Stimulated activated CD4-positive, alpha-beta T cell treated with anti-CD3 and anti-CD28 coated beads, Interleukin-2, amount 100 ng/mL, for 4 hours (primary cell): ENCODE results near the gene NRTN.
A peak's percentile ranks its signal among the peaks of the same experiment; 100 is the strongest.

Source experiments
- DNase-seq: peaks from one replicate; pipeline ENCODE4 v3.0.0-alpha.2; 2020; ENCODE audit warnings: low read depth

NRTN gene

DNA sequence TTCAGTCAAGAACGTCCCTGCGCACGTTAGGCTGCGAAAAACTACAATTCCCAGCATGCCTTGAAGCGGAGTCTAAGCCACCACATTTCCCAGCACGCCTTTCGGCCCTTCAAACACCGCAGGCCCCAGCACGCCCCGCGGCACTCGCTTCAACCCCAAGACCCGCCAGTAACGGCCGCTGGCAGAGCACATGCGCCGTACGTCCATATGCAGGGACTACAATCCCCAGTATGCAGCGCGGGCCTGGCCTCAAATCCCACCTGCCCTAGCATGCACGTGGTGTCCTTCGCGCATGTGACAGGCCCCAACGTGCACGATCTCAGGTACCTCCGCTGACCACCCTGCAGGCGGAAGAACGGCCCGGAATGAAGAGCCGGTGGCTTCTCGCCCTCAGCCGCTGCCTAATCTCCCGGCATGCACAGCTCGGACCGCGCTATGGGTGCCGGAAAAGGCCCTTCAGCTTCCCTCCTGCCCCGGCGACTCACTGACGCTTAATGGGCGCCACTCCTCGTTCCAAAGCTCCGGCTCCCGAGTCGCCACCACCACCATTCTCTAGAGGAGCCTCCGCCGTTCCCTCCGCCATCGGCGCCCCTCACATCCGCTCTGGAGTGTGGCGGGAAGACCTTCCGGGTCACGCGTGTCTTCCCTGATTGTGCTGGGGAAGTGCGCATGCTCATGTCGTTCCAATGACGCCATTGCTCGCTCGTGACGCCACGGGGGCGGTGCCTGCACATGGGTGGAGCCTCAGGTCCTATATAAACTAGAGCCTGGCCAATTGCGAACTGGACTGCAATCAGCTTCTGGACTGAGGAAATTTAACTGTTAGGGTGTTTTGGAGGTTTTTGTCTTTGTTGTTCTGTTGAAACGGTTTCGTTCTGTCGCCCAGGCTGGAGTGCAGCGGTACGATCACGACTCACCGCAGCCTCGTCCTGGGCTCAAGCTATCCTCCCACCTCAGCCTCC is 14.0 kb upstream of the NRTN start, which contains the start of gene DUS3L:
Gene DUS3L (minus strand): TSS at position 605 of the 962 bp plus-strand sequence. CDS start 22 bp downstream, at position 583.
- DNase-seq = peak; percentile 92

DNA sequence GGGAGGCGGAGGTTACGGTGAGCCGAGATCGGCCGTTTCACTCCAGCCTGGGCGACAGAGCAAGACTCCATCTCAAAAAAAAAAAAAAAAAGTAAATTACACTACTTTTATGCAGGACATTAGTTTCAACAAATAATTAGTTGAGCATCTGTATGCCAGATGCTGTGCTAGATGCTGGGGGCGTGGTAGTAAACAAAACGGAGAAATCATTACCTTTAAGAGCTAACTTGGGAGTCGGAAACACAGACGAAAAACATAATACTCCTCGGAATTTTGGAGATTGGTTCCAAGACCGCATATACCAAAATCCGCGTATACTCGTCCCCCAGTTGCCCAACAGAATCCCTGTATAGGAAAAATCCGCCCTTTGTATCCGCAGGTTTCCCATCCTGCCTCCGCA is 12.6 kb upstream of the NRTN start:
- DNase-seq = no peak

DNA sequence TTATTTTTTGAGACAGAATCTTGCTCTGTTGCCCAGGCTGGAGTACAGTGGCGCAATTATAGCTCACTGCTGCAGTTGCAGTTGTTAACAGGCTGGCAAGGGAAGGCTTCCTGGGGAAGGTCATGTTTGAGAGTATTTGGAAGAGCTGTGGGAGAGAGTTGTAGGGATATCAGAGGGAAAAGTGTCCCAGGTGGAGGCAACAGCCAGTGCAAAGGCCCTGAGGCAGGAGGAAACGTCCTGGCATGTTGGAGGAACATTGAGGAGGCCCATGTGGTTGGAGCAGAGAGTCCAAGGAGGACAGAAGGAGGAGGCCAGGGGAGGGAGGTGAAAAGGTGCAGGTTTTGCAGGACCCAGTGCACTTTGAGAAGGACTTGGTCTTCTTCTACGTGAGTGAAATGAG is 11.7 kb upstream of the NRTN start:
- DNase-seq = no peak

DNA sequence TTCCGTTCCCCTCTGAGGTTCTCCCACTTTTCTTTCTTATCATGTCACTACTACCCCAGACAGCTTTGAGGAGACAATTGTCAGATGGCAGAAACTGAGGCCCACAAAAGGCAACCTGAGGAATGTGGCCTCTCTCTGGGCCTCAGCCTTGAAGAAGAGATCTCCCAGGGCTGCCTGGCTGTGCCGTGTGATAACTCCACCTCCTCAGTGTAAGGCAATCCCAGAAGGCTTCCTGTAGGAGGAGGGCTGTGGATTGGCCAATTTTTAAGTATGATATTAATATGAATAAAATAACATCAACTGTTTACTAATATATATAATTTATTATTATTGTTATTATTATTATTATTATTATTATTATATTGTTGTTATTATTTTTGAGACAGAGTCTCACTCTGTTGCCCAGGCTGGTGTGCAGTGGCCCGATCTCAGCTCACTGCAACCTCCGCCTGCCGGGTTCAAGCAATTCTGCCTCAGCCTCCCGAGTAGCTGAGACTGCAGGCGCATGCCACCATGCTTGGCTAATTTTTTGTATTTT is 9.4 kb upstream of the NRTN start:
- DNase-seq = no peak

DNA sequence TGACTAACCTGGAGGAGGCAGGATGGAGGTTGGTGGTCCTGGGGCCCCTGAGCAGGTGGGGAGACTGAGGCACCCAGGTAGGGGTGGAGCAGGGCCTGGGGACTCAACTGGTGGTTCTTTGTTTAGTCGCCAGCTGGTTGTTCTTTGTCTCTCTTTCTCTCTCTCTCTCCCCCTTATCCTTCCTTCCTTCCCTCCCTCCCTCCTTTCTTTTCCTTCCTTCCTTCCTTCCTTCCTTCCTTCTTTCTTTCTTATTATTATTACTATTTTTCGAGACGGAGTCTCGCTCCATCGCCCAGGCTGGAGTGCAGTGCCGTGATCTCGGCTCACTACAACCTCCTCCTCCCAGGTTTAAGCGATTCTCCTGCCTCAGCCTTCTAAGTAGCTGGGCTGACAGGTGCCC is 6.6 kb upstream of the NRTN start:
- DNase-seq = no peak

DNA sequence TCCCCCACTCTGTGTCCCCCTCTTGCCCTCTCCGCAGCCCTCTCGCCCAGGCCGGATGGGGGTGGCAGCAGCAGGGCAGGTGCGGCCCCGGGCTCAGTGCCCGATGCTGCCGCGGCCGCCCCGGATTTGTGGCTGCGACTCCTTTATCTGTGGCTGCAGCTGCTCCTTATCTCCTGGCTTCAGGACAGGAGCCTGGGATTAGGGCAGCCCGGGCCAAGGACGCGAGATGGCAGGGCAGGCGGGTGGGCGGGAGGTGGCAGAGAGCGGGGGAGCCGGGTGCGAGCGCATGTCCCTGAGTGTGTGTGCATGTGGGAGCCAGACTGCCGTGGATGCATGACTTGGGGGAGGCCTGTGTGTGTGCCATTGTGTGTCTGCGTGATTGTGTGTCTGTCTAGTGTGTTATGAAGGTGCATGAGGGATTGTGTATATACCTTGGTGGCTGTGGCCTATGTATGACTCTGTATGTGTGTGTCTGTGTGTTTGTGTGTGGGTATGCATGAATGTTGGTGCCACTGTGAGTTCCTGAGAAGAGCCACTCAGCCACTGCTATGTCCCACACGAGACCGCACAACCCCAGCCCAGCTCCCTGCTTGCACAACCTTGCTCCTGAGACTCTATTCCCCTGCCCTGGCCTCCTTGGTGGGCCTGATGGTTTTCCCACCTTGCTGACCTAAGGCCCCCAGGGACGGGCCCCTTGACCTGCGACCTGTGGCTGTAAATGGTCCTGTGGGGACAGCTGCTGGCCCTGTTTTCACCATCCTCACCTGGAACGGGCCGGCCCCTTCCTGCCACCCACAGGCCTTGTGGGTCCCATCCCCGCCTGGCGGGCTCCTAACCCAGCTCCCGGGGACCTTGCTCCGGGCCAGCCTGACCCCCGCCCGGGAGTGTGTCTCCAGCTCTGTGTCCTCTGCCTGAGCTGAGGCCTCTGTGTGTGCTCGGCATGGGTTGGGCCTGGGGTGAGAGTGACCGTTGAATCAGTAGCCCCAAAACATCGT is 5.3 kb upstream of the NRTN start:
- no peak for DNase-seq

DNA sequence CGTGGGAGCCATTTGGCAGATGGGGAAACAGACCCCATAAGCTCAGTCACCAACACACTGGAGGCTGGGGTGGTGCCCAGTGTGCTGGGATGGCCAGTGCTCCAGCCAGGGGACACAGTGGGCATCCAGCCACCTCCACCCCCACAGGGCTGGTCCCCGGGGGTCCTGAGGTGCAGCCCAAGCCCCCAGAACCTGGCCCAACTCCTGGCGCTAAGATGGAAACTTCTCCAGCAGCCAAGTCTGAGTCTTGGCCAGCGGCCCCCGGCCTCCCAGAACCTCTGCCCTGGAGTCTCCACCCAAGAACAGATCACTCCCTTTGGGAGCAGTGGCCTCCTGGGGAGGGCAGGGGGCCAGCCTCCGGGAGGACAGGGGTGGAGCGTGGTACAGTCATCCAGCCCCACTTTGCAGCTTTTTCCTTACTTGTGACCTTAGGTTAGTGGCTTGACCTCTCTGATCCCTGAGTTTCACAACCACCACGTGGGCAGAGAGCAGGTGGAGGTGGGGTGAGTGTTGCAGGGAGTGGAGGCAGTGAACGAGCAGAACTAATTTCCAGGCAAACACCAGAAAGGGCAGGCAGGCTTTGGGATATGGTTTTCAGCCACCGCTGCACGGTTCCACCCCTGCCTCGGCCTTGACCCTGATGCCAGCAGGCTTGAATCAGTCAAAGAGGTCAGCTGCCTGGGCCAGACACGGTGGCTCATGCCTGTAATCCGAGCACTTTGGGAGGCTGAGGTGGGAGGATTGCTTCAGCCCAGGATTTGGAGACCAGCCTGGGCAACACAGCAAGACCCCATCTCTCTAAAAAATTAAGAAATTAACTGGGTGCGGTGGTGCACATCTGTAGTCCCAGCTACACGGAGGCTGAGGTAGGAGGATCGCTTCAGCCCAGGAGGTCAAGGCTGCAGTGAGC is 4.3 kb upstream of the NRTN start:
- DNase-seq = no peak

DNA sequence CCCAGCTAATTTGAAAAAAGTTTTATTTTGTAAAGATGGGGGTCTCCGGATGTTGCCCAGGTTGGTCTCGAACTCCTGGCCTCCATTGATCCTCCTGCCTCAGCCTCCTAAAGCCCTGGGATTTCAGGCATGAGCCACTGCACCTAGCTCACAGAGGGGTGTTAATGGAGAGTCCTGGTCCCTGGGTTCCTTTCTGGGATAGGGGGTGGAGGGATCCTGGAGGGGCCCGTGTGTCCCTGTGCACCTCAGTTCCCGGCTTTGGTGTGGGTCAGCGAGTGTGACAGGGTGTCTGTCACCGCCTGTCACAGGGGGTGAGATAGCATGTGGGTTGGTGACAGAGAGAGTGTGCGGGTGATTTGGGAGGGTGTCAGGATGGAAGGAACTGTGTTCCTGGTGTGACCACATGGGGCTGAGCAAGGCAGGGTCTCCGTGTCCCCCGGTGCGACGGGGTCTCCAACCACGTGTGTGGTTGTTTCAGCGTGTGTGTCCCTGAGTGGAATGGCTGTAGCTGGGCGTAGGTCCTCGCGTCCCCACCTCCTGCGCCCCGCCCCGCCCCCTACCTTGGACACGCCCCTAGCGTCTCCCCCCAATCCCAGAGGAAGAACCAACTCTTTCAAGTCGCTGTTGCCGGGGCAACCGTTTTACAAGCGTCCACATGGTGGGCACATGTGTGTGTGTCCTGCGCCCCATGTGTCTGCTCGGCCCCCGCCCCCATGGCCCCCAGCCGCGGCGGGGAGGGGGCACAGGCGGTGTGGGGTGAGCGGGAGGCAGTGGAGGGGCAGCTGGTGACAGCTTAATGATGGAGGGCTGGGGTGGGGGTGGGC is 2.9 kb upstream of the NRTN start:
- no peak for DNase-seq

DNA sequence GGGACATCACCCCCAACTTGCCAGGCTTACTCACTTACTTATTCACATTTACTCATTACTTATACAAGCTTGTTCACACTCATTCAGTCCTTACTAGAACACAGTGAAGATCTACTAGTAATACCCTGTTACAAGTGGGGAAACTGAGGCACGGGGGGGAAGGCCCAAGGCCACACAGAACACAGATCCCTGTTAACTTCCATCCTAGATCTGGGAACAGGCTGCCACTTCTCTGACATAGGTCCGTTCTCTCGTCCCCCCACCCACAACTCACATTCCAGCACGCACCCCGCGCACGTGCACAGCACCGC is 1.5 kb upstream of the NRTN start:
- no peak for DNase-seq

DNA sequence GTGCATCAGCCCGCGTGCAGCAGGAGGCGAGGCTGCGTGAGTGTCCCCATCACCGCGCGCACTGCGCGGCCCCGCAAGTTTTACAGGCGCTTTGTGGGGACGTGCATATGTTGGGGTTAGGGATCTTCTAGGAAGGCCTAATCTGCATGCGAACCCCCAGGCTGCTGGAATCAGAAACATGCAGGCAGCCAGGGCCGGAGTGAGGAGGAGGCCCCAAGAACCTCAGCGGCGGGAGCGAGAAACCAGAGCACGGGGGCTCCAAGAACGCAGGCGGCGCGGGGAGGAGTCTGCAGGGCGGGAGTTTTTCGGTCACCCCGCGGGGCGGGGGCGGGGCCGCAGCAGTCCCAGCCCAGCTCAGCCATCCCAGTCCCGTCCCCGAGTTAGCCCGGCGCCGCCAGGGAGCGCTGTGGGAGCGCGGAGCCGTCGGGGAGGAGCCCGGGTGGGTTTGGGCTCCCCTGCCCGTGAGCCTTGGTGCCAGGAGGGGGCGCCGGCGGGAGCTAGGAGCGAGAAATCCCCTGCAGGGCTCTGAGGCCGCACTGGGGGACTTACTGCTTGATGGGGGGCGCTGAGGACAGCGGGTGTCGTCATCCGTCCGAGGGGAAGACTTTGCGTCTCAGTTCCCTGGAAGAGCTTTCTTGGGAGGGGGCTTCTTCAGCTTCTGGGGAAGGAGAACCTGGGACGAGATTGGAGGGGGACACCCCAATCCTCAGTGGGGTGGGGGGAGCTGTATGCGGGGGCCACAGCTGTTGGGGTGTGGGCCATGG is 933 bp upstream of the NRTN start:
- DNase-seq = peak; percentile 86

DNA sequence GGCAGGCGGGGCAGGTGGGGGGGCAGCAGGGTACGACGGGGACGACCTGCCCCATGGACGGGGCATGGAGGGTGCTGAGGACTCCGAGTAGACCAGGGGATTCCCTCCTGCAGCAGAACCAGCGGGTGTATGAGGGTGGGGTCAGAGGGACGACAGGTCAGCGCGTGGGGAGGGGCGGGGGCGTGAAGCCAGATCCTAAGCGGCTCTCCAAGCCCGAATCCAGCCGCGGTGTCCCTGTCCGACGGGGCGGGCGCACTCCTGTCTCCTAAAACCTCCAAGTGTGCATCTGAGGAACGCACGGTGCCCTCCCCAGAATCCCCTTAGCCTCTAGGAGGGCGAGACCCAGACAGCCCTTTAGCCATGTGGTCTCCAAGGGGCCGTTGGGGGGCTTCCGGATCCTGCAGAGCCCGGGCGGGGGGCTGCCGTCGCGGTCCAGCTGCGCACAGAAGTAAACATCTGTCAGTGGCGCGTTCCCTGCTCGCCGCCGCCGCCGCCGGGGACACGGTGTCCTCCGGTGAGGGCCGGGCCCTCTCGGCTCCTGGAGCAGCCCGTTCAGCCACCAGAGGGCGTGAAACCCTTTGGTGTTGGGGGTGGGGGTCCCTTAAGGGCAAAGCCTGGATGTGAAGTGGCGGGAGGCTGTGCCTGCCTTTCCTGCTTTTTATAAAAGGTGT is 730 bp downstream of the NRTN start:
- DNase-seq = peak; percentile 45

DNA sequence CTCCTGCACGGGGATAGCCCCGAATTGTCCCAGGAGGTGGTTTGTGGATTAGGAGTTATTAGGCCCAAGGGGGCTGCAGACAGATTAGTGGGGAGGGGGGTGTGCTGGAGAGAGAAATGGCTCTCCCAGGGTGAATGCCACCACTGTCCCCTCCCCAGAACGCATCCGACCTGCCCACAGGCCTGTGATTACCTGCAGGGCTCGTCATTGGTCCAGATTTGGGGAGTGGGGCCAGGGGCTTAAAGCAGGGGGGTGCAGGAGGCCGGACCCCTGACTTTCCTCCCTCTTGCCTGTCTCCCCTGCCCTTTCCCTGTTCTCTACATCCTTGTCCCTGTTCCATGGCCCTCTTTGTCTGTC is 1.2 kb downstream of the NRTN start:
- DNase-seq = no peak

DNA sequence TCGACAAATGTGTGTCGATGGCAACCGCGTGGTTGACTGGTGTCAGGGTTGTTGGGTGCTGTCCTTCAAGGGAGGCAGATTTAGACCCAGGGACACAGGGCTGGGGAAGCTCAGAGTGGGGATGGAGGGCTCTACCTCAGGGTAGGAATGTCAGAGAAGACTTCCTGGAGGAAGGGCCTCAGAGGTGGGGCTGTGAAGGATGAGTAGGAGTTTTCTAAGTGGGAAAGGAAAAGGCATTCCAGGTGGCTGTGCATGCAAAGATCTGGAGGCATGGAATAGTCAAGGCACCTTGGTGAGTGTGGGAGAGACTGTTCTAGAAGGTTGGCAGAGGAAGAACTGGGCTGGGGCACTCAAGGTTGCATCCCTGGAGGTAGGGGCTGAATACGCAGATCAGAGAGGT is 2.0 kb downstream of the NRTN start:
- DNase-seq = no peak

DNA sequence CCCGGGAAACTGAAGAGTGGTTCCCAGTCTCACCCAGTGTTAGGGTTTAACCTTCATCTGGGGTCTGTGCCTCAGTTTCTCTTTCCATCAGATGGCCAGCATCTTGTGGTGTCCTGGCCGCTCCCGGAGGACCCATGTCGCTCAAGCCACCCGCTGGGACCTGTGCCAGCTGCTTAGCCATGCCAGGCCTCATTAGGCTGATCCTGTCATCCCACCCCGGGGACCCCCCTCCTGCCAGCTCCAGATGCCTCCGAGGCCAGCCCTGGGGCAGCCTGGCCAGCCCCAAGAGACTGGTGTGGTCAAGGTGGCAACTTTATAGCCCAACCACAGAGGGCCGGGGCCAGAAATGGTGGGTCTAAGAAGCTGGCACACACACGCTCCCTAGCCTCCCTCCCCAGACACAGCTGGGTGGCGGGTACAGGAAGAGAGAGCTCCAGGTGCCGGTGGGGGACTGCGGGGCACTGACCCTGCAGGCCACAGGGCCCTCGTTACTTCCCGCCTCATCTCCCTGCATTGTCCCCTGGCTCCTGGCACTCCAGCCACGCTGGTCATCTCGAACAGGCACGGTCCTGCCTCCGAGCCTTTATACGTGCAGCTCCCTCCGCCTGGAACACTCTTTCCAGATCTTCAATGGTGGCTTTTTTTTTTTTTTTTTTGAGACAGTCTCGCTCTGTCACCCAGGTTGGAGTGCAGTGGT is 3.4 kb downstream of the NRTN start:
- no peak for DNase-seq

DNA sequence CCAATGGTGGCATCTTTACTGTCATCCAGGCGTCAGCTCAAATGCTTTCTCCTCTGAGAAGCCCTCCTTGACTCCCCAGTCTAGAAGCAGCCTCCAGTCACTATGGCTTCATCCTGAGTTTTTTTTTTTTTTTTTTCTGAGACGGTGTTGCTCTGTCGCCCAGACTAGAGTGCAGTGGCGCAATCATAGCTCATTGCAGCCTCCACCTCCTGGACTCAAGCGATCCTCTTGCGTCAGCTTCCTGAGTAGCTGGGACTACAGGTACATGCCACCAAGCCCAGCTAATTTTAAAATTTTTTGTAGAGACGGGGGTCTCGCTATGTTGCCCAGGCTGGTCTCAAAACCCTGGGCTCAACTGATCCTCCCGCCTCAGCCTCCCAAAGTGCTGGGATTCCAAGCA is 4.2 kb downstream of the NRTN start:
- no peak for DNase-seq

DNA sequence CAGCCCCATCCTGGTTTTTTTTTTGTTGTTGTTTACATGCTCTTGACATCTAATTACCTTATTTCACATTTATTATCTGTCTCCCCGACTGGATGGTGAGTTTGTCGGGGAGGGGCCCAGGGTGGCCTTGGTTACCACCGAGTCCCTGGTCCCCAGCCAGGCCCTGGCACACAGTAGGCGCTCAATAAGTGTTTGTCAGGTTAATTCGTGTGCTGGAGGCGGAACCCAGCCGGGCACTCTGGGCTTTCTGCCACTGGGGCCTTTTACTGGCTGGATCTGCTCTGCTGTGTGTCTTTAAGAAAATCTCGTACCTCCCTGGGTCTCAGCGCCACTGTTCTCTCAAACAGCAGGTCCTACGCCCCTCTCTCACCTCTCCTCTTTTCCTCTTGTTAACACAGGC is 4.6 kb downstream of the NRTN start:
- DNase-seq = no peak

DNA sequence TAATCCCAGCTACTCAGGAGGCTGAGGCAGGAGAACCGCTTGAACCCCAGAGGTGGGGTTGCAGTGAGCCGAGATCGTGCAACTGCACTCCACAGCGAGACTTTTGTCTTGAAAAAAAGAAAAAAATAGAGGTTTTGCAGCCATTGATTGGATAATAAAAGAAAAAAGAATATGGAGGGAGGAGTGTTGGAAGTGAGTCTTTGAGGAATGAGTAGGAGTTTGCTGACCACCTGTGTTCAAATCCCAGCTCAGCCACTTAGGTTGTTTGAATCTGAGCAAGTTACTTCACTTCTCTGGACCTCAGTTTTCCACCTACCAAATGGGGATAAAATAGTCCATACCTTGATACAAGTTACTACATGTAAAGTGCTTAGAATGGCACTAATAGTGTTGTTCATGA is 6.2 kb downstream of the NRTN start:
- DNase-seq = no peak

DNA sequence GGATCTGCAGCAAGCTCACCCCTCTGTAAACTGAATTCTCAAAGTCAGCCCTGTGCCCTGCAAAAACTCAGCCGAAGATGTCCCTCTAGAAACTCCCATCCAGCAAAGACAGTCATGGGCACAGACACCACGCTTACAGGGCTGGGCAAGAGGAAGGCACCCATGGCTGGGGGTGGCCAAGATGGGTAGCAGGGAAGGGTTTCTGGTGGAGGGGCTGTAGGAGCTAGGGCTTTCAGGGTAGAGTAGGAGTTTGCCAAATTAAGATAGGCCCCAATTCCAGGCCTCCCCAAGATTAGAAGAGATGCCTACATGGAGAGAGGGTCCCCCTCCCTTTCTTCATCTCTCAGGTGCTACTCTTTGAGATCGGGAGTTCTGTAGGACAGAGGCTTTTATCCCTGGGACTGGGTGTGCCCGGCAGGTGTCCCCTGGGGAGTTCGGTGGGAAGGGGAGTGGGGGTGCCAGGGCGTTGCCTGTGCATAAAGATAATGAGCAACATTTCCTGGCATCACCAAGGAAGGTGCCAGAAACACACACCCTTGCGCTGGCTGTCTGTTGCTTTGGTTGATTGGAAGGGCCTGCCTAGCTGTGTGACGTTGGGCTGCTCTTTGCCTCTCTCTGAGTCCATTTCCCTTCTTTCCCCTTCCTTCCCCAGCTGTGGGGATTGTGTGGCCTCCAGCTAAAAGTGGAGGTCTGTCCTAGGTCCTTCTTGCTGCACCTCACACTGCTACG is 9.4 kb downstream of the NRTN start:
- DNase-seq = no peak
